ENCODE data around the gene FAM89A. TPM values are rescaled to one million over a fixed set of nuclear protein-coding genes. Genes with fewer than 3 reads are reported as not detected.

The FAM89A gene
- total and polyA plus RNA-seq, 9 donors = 6.5 to 10.6 (median 9.2) TPM

GRCh38 chr1:231072502-231073094, 32.5 kb upstream of the FAM89A start:
- Histone ChIP-seq H3K36me3 (ENCODE audit: control insufficient read depth, insufficient read depth, low read length) (no peaks in the 10 kb centered on the region), H3K27ac (ENCODE audit: low read length) (no peak overlapping the region), H3K4me3 (ENCODE audit: low read length) (no peak overlapping the region), H3K27me3 (ENCODE audit: control insufficient read depth, insufficient read depth, low read length) (no peaks in the 10 kb centered on the region), H3K4me1 (ENCODE audit: control insufficient read depth, insufficient read depth, low read length) (peaks cover 16% of the 10 kb centered on the region), H3K9me3 (replicated peaks; ENCODE audit: control insufficient read depth, low read depth, low read length) (no peaks in the 10 kb centered on the region)
- no CpG with 5 or more reads among the region's 3 CpGs for WGBS (ENCODE audit: insufficient coverage)
- no peak for DNase-seq

DNA sequence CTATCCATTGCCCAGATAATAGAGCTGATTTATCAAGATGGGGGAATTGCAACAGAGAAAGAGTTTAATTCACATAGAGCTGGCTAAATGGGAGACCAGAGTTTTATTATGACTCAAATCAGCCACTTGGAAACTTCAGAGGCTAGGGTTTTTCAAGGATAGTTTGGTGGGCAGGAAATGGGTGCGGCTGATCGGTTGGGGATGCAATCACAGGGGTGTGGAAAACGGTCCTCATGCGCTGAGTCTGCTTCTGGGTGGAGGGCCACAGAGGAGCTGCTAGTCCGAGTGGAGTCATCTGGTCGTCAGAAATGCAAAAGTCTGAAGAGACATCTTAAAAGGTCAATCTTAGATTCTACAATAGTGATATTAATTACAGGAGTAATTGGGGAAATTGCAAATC, 32.0 kb upstream of the FAM89A start:
- no peaks in the 10 kb centered on the region for H3K27me3 ChIP-seq (ENCODE audit: control insufficient read depth, insufficient read depth, low read length)
- no peak for DNase-seq
- no peak overlapping the region for H3K27ac ChIP-seq (ENCODE audit: low read length)
- 65% methylated on average over 5 of the region's 6 CpGs for WGBS (ENCODE audit: insufficient coverage)
- peaks cover 16% of the 10 kb centered on the region for H3K4me1 ChIP-seq (ENCODE audit: control insufficient read depth, insufficient read depth, low read length)
- H3K4me3 ChIP-seq (ENCODE audit: low read length) = no peak overlapping the region
- H3K9me3 ChIP-seq (replicated peaks; ENCODE audit: control insufficient read depth, low read depth, low read length) = no peaks in the 10 kb centered on the region
- no peaks in the 10 kb centered on the region for H3K36me3 ChIP-seq (ENCODE audit: control insufficient read depth, insufficient read depth, low read length)

GRCh38 chr1:231070758-231071444, 30.8 kb upstream of the FAM89A start:
- Histone ChIP-seq H3K27ac (ENCODE audit: low read length) (peak overlapping the region; percentile 67), H3K4me3 (ENCODE audit: low read length) (no peak overlapping the region), H3K27me3 (ENCODE audit: control insufficient read depth, insufficient read depth, low read length) (no peaks in the 10 kb centered on the region), H3K9me3 (replicated peaks; ENCODE audit: control insufficient read depth, low read depth, low read length) (no peaks in the 10 kb centered on the region), H3K36me3 (ENCODE audit: control insufficient read depth, insufficient read depth, low read length) (no peaks in the 10 kb centered on the region), H3K4me1 (ENCODE audit: control insufficient read depth, insufficient read depth, low read length) (peaks cover 16% of the 10 kb centered on the region)
- WGBS (ENCODE audit: insufficient coverage) = 0% methylated on average over 2 of the region's 8 CpGs
- DNase-seq = peak; percentile 79

- no peak for DNase-seq
- Histone ChIP-seq H3K9me3 (replicated peaks; ENCODE audit: control insufficient read depth, low read depth, low read length) (no peaks in the 10 kb centered on the region), H3K36me3 (ENCODE audit: control insufficient read depth, insufficient read depth, low read length) (no peaks in the 10 kb centered on the region), H3K4me1 (ENCODE audit: control insufficient read depth, insufficient read depth, low read length) (peaks cover 19% of the 10 kb centered on the region), H3K4me3 (ENCODE audit: low read length) (no peak overlapping the region), H3K27me3 (ENCODE audit: control insufficient read depth, insufficient read depth, low read length) (no peaks in the 10 kb centered on the region), H3K27ac (ENCODE audit: low read length) (no peak overlapping the region)
- WGBS (ENCODE audit: insufficient coverage) = 81% methylated on average over 4 of the region's 8 CpGs
Observed at GRCh38 chr1:231069333-231069732, 29.3 kb upstream of the FAM89A start.

GRCh38 chr1:231068762-231069161, 28.7 kb upstream of the FAM89A start:
- peaks cover 19% of the 10 kb centered on the region for H3K4me1 ChIP-seq (ENCODE audit: control insufficient read depth, insufficient read depth, low read length)
- no peaks in the 10 kb centered on the region for H3K27me3 ChIP-seq (ENCODE audit: control insufficient read depth, insufficient read depth, low read length)
- no peak overlapping the region for H3K27ac ChIP-seq (ENCODE audit: low read length)
- no peaks in the 10 kb centered on the region for H3K36me3 ChIP-seq (ENCODE audit: control insufficient read depth, insufficient read depth, low read length)
- DNase-seq = no peak
- no peaks in the 10 kb centered on the region for H3K9me3 ChIP-seq (replicated peaks; ENCODE audit: control insufficient read depth, low read depth, low read length)
- 37% methylated on average over 3 of the region's 4 CpGs for WGBS (ENCODE audit: insufficient coverage)
- no peak overlapping the region for H3K4me3 ChIP-seq (ENCODE audit: low read length)

GRCh38 chr1:231065510-231066241, 25.6 kb upstream of the FAM89A start:
- peaks cover 11% of the 10 kb centered on the region for H3K4me1 ChIP-seq (ENCODE audit: control insufficient read depth, insufficient read depth, low read length)
- no peak overlapping the region for H3K4me3 ChIP-seq (ENCODE audit: low read length)
- H3K27me3 ChIP-seq (ENCODE audit: control insufficient read depth, insufficient read depth, low read length) = no peaks in the 10 kb centered on the region
- H3K9me3 ChIP-seq (replicated peaks; ENCODE audit: control insufficient read depth, low read depth, low read length) = no peaks in the 10 kb centered on the region
- H3K36me3 ChIP-seq (ENCODE audit: control insufficient read depth, insufficient read depth, low read length) = no peaks in the 10 kb centered on the region
- DNase-seq = no peak
- no peak overlapping the region for H3K27ac ChIP-seq (ENCODE audit: low read length)
- 54% methylated on average over 2 of the region's 11 CpGs for WGBS (ENCODE audit: insufficient coverage)

- Histone ChIP-seq H3K27ac (ENCODE audit: low read length) (no peak overlapping the region), H3K4me1 (ENCODE audit: control insufficient read depth, insufficient read depth, low read length) (peaks cover 10% of the 10 kb centered on the region), H3K27me3 (ENCODE audit: control insufficient read depth, insufficient read depth, low read length) (no peaks in the 10 kb centered on the region), H3K36me3 (ENCODE audit: control insufficient read depth, insufficient read depth, low read length) (no peaks in the 10 kb centered on the region), H3K9me3 (replicated peaks; ENCODE audit: control insufficient read depth, low read depth, low read length) (no peaks in the 10 kb centered on the region), H3K4me3 (ENCODE audit: low read length) (no peak overlapping the region)
- no peak for DNase-seq
- 77% methylated on average over 2 of the region's 3 CpGs for WGBS (ENCODE audit: insufficient coverage)
Observed at GRCh38 chr1:231064418-231064817, 24.4 kb upstream of the FAM89A start.

DNA sequence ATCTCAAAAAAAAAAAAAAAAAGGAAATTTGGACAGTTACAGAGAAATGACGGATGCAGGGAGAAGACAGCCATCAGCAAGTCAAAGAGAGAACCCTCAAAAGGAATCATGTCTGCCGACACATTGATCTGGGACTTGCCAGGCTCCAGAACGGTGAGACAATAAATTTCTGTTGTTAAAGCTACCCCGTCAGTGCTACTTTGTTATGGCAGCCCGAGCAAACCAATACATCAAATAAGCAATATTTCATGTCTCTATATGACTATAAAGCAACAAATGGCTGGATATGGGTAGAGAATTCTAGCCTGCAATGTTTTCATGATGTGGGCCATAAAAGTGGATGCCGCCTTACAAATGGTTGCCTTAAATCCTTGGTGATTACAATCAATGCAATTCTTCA, 23.3 kb upstream of the FAM89A start:
- WGBS (ENCODE audit: insufficient coverage) = 59% methylated on average over 2 of the region's 6 CpGs
- Histone ChIP-seq H3K4me3 (ENCODE audit: low read length) (no peak overlapping the region), H3K36me3 (ENCODE audit: control insufficient read depth, insufficient read depth, low read length) (no peaks in the 10 kb centered on the region), H3K9me3 (replicated peaks; ENCODE audit: control insufficient read depth, low read depth, low read length) (no peaks in the 10 kb centered on the region), H3K27me3 (ENCODE audit: control insufficient read depth, insufficient read depth, low read length) (no peaks in the 10 kb centered on the region), H3K27ac (ENCODE audit: low read length) (no peak overlapping the region), H3K4me1 (ENCODE audit: control insufficient read depth, insufficient read depth, low read length) (peaks cover 10% of the 10 kb centered on the region)
- DNase-seq = no peak

- DNase-seq = no peak
- Histone ChIP-seq H3K9me3 (replicated peaks; ENCODE audit: control insufficient read depth, low read depth, low read length) (no peaks in the 10 kb centered on the region), H3K4me1 (ENCODE audit: control insufficient read depth, insufficient read depth, low read length) (peaks cover 10% of the 10 kb centered on the region), H3K27me3 (ENCODE audit: control insufficient read depth, insufficient read depth, low read length) (no peaks in the 10 kb centered on the region), H3K27ac (ENCODE audit: low read length) (no peak overlapping the region), H3K36me3 (ENCODE audit: control insufficient read depth, insufficient read depth, low read length) (no peaks in the 10 kb centered on the region), H3K4me3 (ENCODE audit: low read length) (no peak overlapping the region)
- 65% methylated on average over 9 of the region's 11 CpGs for WGBS (ENCODE audit: insufficient coverage)
Observed at GRCh38 chr1:231062500-231063270, 22.6 kb upstream of the FAM89A start.

Data from muscle of leg (tissue), 11 donors.